ENCODE results near the gene PRSS53. TPM values are rescaled to one million over a fixed set of nuclear protein-coding genes. Genes with fewer than 3 reads are reported as not detected.
A peak's percentile ranks its signal among the peaks of the same experiment; 100 is the strongest.

PRSS53 gene
- total RNA-seq, 1 experiment from 2014 or later: 7.0 TPM

GRCh38 chr16:31134625-31135534 is 46.1 kb upstream of the PRSS53 start:
- peaks cover 78% of the 10 kb centered on the region for H3K36me3 Mint-ChIP-seq (ENCODE audit: insufficient read depth, unreplicated experiment)
- no peaks in the 10 kb centered on the region for H3K9me3 Mint-ChIP-seq (ENCODE audit: low read depth, unreplicated experiment)
- CTCF ChIA-PET: interaction anchor here (0.6 to 3.8 kb wide), 7 partner anchors 18 to 324 kb away, joined by 3 to 18 read pairs (median 3); partner anchors contain the start of genes ARMC5, HSD3B7 and KAT8
- BruUV-seq (replicated peaks): TSS peak; percentile 68
- TF ChIP-seq, protein P1, sequence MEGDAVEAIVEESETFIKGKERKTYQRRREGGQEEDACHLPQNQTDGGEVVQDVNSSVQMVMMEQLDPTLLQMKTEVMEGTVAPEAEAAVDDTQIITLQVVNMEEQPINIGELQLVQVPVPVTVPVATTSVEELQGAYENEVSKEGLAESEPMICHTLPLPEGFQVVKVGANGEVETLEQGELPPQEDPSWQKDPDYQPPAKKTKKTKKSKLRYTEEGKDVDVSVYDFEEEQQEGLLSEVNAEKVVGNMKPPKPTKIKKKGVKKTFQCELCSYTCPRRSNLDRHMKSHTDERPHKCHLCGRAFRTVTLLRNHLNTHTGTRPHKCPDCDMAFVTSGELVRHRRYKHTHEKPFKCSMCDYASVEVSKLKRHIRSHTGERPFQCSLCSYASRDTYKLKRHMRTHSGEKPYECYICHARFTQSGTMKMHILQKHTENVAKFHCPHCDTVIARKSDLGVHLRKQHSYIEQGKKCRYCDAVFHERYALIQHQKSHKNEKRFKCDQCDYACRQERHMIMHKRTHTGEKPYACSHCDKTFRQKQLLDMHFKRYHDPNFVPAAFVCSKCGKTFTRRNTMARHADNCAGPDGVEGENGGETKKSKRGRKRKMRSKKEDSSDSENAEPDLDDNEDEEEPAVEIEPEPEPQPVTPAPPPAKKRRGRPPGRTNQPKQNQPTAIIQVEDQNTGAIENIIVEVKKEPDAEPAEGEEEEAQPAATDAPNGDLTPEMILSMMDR (IDR thresholded peaks at IDR 0.05; ENCODE audit: unreplicated experiment): no peak
- H3K27me3 Mint-ChIP-seq (ENCODE audit: unreplicated experiment): no peaks in the 10 kb centered on the region
- peak overlapping the region; percentile 6 for H3K27ac Mint-ChIP-seq (ENCODE audit: unreplicated experiment)
- DNase-seq: peak; percentile 79
- peak overlapping the region; percentile 93 for H3K4me3 Mint-ChIP-seq (ENCODE audit: low read depth, unreplicated experiment)
- peaks cover 74% of the 10 kb centered on the region for H3K4me1 Mint-ChIP-seq (ENCODE audit: low read depth, unreplicated experiment)
- intact Hi-C loops (cut with micrococcal nuclease; ENCODE audit: unreplicated experiment): loop anchor here (2.0 kb wide), 1 partner anchor 18 kb away; the partner anchor contains the start of gene KAT8

- TF ChIP-seq, protein P1 (IDR thresholded peaks at IDR 0.05; ENCODE audit: unreplicated experiment): no peak
- CTCF ChIA-PET: interaction anchor here (0.9 to 3.8 kb wide), 3 partner anchors 17 to 325 kb away, joined by 3 to 18 read pairs (median 3); partner anchors contain the start of genes ARMC5, HSD3B7 and KAT8
- peak overlapping the region; percentile 93 for H3K4me3 Mint-ChIP-seq (ENCODE audit: low read depth, unreplicated experiment)
- no TSS peak for BruUV-seq (replicated peaks)
- no peaks in the 10 kb centered on the region for H3K27me3 Mint-ChIP-seq (ENCODE audit: unreplicated experiment)
- no peaks in the 10 kb centered on the region for H3K9me3 Mint-ChIP-seq (ENCODE audit: low read depth, unreplicated experiment)
- H3K4me1 Mint-ChIP-seq (ENCODE audit: low read depth, unreplicated experiment): peaks cover 77% of the 10 kb centered on the region
- peak; percentile 56 for DNase-seq
- H3K36me3 Mint-ChIP-seq (ENCODE audit: insufficient read depth, unreplicated experiment): peaks cover 83% of the 10 kb centered on the region
- intact Hi-C loops (cut with micrococcal nuclease; ENCODE audit: unreplicated experiment): loop anchor here (2.0 kb wide), 1 partner anchor 17 kb away; the partner anchor contains the start of gene KAT8
- H3K27ac Mint-ChIP-seq (ENCODE audit: unreplicated experiment): peak overlapping the region; percentile 6
Measured at GRCh38 chr16:31134091-31134571, 45.4 kb upstream of the PRSS53 start.

- intact Hi-C loops (cut with micrococcal nuclease; ENCODE audit: unreplicated experiment): no loop called here
- peak overlapping the region; percentile 6 for H3K27ac Mint-ChIP-seq (ENCODE audit: unreplicated experiment)
Measured at GRCh38 chr16:31133046-31133501, 44.3 kb upstream of the PRSS53 start.

More at GRCh38 chr16:31133046-31133501, 44.3 kb upstream of the PRSS53 start:
- CTCF ChIA-PET: interaction anchor here (1.2 to 3.8 kb wide), 2 partner anchors 9 to 16 kb away, joined by 3 to 18 read pairs; partner anchors contain the start of gene KAT8
- no TSS peak for BruUV-seq (replicated peaks)
- Mint-ChIP-seq H3K4me3 (ENCODE audit: low read depth, unreplicated experiment) (peak overlapping the region; percentile 93), H3K4me1 (ENCODE audit: low read depth, unreplicated experiment) (peaks cover 77% of the 10 kb centered on the region), H3K9me3 (ENCODE audit: low read depth, unreplicated experiment) (no peaks in the 10 kb centered on the region), H3K27me3 (ENCODE audit: unreplicated experiment) (no peaks in the 10 kb centered on the region), H3K36me3 (ENCODE audit: insufficient read depth, unreplicated experiment) (peaks cover 81% of the 10 kb centered on the region)
- no peak for DNase-seq
- TF ChIP-seq, protein P1 (IDR thresholded peaks at IDR 0.05; ENCODE audit: unreplicated experiment): no peak

Measured in Calu3 (cell line).